UCSD-AML1 (cell line): ENCODE results near the gene NCKIPSD.
A peak's percentile ranks its signal among the peaks of the same experiment; 100 is the strongest.

Experiments
- DNase-seq: peaks from one replicate; lab custom pipeline; 2025; ENCODE audit not compliant: unreplicated experiment; lab: John Stamatoyannopoulos, UW

The NCKIPSD gene

DNA sequence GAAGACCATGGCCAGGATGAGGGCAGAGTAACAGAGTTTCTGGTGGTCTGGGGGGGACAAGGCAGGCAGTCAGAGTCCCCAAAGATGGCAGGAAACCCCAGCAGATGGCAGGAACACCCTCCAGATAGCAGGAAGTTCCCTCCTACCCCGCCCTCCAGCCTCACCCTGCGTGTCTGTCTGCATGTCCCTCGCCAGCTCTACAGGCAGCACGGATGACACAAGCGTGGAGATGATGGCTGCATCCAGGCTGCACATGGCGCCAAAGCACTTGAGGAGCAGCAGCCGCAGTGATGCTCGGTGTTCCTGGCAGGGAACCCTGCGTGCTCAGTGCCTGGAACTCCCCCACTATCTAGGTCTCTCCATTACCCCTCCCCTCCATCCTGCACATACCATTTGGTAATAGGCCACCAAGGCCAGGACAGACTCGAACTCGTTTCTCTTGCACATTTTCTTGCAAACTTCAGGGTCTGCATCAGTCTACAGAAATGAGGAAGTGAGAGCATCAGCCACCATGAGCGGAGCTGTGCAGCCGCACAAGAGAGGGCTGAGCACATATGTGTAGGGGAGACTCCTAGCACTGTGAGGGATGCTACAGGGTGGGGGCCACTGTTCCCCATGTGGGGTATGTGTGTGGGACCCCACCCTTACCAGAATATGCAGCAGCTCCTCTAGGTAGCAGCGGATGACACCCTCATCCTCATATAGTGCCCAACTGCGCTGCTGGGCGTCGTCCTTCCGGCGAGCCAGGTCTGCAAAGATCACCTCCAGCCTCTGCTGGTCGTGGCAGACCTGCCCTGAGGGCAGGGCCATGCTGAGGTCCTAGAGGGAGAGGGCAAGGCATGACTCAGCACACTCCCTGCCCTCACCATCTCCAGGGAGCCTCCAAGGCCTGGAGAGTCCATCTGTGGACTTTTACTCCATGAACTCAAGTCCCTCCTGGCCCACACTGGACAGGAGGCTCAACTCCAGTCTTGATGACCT is 6.0 kb downstream of the NCKIPSD start:
- DNase-seq = no peak

DNA sequence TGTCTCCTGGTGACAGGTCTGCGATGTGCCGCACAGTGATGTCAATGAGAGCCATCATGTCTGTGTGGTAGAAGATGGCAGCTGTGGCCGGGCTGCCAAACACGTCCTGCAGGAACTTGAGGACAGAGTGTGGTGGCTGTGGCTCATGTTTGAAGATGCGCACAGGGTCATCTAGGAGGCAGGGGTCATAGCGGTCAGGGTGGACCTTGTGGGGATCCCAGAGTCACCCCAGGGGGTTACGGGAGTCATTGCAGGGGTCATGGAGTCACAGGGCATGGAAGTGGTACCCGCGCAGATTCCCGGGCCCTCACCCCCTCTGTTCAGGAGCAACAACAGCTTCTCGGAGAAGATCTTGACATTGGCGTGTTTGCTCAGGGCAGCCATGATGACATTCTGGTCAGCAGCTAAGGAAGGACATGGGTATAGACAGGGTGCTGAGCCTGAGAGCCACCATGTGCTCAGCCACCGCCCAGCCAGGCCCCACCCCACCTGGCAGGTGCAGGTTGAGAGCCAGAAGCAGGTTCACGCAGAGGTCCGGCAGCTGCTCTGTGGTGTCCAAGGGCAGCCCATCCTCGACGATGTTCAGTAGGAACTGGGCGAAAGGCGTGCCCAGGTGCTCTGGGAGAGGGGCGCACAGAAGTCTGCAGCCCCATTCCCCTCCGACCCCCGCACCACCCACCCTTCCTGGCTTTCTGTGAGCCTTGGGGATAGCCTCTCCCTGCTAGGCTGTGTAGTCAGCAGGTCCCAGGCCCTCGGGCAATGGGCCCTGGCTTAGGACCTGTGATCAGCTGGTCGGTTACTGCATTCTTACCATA is 6.9 kb downstream of the NCKIPSD start:
- DNase-seq = no peak

DNA sequence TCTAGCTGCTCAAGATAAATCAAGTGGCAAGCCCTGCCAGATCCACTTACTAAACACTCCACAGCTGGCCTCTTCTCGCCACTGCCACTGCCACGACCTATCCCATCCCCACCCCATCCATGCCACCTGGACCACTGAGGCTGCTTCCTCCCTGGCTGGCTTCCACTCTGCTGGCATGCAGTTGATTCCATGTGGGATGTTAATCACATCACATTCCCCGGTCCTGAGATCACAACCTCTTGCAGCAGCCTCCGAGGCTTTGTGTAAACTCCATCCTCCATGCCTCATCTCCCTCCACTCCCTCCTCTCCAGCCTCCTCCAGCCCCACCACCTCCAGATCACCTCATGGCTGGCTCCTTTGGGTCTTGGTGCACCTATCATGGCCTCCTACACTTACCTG is 7.7 kb downstream of the NCKIPSD start:
- DNase-seq = no peak

DNA sequence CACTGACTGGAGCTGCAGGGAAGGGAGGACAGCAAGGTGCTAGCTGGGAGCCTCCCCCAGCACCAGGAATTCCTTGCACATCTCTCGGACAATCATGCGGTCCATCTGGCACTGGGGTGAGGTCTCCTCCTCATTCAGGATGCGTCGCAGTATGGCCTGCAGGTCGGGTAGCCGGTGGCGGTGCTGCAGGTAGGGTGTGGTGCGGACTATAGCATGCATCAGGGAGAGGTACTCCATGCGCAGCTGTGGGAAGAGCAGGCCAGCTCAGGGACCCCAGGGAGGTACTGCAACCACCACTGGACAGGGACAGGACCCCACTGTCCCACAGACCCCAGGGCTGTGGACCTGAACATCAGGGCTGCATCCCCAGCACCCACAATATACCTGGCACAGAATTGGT is 11.2 kb downstream of the NCKIPSD start:
- no peak for DNase-seq

DNA sequence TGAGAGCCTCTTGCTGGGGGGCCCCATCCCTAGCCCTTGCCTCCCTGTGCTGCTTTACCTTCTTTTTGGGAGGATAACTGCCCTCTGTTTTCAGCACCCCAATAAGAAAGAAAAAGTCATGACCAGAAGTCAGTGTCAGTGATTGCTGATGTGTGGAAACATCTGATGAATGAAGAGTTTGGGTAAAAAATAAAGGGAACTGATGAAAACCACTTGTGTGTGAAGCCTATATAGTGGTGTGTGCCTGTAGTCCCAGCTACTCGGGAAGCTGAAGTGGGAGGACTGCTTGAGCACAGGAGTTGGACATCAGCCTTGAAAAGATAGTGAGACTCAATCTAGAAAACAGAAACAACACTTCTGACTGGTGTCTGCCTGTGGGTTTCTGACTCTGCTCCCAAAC is 13.2 kb downstream of the NCKIPSD start:
- no peak for DNase-seq

DNA sequence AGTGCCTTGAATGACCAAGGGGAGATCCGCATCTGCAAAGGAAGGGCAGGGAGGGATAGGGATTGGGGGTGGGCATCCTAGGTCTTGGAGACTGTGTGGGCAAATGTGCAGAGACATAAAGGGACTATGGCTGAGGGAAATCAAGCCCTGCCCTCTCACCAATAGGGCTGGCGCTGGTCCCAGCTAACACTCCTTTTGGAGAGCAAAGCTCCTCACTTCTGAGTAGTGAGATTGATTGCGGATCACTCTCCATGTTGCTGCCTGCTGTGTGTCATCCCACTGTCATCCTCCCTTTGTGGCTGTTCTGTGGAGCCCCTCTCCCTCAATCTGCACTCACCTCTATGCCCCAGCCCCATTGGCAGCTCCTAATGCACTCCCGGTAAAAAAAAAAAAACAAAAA is 20.8 kb downstream of the NCKIPSD start:
- DNase-seq = no peak

DNA sequence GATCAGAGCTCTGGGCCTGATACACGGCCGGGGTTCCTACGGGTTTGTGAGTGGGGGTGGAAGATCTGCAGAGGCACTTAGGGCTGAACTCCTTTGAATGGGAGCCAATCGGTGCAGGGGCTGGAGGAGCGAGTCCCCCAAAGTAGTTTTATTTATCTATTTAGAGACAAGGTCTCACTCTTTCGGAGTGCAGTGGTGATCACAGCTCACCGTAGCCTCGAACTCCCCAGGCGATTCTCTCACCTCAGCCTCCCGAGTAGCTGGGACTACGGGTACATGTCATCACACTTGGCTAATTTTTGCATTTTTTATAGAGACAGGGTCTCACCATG is 21.4 kb downstream of the NCKIPSD start:
- no peak for DNase-seq

DNA sequence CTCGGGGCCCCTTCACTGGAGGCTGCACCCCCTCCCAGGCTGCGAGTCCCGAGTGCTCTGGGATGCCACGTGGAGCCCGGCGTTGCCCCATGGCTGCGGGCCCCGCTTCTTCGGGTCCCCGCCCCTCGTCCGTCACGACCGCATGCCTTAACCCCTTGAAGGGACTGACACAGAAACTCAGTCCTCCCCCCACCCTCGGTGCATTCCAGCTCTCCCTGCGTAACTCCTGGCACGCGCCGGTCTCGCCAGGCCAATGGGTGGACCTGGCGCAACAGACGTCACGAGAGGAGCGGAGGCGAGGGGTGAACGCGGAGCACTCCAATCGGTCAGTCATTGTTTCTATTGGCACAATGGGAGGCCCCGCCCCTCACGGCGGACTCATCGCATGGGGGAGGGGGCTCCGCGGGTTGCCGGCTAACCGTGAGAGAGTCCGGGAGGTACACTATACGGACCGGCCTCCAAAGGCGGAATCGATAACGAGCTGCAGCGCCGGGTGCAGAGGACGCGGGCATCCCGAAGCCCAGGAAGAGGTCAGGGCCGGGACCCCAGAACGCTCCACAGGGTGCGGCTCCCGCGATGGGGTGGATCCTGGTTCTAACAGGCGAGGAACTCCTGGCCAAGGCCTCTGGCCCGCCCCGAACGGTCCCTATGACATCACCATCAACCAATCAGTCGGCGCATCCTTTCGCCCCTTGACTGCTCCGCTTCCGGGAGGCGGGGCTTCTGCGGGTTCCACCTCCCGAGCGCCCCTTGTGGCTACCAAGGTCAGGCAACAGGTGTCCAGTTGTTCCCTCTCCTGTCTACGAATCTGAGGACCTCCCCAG is 22.0 kb downstream of the NCKIPSD start:
- DNase-seq = no peak

DNA sequence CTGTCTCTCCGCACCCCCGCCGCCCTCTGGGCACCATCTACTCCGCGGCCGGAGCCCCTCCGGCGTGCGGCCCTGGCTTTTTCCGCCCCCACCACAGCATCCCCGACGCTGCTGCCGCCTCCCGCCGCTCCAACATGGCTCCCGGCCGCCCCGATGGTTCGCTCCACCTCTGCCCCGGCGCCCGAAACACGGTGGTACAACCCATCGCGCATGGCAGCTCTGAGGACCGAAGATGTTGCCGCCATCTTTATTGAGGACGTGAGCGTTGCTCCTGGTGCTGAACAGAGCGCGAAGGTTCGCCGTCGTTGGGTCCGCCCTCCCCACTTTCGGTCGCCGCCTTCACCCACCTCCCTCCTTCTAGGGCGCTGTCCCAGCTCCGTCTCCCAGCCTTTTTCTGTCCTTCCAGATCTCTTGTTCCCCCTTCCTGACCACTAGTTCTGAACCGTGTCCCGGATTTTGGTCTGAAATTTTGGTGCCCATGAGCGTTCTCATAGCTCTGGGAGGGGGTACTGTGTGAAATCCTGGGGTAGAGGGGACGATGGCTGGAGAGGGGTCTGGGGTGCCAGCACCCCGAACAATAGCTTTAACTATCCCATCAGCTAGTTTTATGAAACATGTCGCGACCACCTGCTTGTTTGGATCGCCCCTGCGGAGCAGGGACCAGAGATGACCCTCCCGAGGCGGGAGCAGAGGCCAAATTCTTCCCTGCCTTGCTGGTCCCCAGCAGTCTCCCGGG is 22.8 kb downstream of the NCKIPSD start, which contains the start of gene CELSR3:
Gene CELSR3 (minus strand): TSS at position 134 of the 736 bp plus-strand sequence. CDS start 252 bp downstream, outside the sequence.
- no peak for DNase-seq

DNA sequence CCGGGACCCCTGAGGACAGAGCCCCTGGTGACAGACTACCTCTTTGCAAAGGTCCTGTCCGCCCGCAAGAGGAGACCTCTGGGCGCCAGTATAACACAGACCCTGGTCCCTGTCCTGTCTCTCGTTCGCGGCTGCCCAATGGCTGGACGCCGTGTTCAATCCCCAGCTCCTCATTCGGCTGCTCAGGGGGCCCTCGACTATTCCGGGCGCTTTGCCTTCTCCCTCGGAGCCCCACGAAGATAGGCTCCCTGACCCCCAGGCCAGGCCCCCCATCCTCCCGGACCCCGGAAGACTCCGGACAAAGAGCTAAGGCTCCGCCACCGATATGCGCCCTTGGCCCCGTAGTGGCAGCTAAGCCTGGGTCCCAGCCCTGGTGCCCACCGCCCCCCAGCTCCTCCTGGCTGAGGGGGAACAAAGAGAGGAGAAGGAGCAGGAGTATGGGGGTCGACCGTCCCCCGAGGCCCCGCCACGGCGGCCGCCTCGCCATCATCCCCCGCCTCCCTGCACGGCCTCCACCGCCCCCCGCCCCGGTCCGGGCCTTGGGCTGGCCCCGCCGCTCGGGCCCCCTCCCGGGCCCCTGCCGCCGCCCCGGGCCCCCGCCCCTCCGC is 23.5 kb downstream of the NCKIPSD start:
- no peak for DNase-seq

DNA sequence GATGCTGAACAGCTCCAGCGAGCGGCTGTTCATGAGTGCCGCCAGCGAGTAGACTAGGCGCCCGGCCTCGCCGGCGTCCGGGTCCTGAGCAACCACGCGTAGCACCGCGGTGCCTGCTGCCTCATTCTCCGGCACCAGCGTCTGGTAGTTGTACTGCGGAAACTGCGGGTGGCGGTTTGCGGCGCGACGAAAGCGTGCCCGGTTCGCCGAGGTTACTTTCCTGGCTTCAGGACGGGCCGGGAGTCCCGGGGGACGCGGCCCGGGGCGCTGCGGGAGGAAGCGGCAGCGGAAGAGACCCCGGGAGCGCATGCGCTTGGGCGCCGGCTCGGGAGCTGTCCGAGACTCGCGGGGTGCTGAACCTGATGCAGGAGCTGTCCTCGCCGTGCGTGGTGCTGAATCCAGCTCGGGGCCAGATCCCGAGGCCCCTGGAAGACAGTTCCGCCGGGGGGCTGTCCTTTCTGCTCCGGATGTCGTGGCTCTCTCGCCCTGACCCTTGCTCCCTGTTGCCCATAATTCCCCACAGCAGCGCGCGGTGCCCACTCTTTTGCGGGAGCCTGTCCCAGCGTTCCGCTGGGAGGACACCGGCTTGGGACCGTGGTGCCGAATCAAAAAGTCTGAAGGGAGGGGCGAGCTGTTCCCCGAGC is 24.1 kb downstream of the NCKIPSD start:
- peak; percentile 76 for DNase-seq

DNA sequence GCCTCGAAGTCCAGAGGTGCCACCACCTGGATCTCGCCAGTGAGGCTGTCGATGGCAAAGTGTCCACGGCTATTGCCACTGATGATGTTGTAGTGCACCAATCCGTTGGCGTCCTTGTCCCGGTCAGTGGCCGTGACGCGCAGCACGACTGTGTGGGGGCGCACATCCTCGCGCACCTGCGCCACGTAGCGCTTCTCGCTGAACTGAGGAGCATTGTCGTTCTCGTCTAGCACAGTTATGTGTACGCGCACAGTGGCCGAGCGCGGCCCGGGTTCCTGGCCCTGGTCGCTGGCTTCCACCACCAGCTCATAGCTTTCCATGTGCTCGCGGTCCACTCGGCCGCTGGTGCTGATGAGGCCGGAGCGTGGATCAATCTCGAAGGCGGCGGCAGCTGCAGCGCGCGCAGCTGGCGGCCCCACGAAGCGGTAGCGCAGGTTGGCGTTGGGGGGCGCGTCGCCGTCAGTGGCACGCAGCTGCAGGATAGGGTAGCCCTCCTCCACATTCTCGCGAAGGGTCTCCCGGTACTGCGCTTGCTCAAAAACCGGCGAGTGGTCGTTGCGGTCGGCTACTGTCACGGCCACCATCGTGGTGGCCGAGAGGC is 24.8 kb downstream of the NCKIPSD start:
- no peak for DNase-seq

DNA sequence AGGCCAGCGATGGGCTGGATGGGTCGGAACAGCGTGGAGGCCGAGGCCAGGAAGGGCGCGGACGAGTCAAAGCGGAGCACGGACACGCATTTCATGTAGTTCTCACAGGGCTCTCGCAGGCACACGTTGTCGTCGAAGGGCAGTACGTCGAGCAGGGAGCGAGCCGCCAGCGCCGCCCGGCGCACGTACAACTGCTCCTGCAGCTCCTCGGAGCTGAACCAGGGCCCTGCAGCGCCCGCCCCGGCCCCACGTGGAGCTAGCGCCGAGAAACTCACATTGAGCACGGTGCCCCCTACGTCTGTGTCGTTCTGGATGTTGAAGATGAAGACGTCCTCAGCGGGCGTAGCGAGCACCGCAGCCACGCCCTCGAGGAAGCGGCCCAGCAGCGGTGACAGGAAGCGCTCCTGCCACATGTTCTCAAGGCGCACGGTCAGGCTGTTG is 28.9 kb downstream of the NCKIPSD start:
- no peak for DNase-seq

DNA sequence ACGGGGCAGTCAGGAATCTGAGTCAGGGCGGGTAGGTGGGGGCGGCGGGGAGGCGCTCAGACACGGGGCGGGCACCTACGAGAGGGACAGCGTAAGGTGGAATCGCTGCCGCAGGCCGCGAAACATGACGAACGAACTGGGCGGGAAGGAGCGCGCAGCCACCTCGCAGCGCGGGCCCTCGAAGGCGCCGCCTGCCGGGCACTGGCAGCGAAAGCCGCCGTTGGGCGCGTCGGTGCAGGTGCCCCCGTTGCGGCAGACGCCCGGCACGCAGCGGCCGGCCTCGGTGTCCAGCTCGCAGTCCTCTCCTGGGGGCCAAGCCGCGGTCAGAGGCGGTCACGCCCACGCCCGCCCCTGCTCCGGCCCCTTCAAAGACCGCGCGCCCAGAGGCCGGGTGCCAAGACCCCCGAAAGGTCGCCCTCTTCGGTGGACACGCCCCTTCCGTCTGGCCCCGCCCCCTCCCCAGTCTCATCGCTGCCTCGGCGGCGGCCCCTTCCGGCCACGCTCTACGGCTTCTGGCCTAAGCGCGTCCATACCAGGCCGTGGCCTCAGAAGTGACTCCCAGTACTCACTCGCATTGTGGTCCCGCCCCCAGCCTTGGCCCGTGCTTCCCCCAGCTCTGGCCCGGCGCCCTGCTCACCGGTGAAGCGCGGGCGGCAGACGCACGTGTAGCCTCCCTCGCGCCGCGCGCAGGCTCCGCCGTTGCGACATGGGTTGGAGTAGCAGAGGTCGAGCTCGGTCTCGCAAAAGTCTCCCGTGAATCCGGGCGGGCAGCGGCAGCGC is 29.5 kb downstream of the NCKIPSD start:
- peak; percentile 78 for DNase-seq

DNA sequence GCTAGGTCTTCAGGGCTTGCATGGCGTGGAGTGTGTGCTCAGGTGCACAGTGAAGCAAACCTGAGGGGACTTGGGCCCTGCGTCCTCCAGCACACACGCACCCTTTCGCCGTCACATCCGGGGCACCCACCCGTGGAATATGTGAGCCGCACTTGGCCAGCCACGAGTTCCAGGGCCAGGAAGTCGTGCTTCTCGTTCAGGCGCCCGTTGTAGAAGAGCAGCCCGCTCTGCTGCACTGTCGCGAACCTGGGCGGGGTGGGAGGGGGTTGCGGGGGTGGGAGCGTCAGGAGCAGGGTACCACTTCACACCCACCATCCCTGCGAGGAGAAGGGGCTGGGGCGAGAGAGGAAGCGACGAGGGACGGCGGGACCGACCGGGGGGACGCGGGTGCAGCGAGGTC is 30.1 kb downstream of the NCKIPSD start:
- no peak for DNase-seq

DNA sequence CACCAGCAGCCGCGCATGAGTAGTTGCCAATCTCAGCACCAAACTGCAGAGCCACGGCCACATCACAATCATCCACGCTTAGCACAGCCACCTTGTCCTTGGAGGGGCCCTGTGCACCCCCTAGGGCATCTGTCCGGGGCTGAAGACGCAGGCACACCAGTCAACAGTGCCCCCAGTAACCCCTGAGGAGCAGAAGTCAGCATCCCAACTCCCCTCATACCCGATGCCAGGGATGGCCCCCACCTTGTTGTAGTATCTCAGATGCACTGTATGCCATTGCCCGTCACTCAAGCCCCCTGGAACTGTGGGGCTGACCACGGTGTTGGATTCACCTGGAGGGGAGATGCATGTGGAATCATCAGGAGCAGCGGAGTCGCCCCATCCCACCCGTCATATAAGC is 30.7 kb downstream of the NCKIPSD start:
- DNase-seq = no peak

DNA sequence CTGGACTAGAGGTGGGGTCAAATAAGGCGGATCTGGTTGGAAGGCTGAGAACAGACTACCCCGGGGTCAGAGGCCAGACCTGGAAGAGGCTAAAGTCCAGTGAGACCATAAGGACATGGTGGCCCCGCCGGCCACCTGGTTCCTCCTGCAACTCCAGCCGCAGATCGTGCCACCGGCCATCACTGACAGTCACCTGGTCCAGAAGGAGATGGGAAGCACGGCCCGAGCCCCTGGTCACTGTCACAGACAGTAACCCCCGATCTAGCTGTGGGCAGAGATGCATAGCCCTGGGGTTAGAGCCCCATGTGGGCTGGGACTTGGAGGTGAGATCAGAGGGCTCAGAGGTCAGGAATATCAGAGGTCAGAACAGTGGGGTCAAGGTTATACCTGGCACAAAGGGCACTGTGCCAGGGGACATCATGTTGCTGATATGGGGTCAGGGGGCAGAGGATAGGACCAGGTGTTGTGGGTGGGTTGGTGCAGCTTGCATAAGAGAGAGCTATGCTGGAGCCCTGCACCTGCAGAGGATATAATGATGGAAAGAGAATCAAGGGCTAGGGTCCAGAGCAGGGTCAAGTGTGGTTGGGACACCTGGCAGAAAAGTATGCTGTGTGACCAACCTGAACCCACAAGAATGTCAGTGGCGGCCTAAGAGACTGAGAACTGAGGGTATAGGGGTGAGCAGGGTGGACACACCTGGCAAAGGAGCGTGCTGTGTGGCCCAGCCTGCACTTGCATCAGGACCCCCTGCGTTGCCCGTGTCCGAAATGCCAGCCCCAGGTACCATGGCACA is 32.6 kb downstream of the NCKIPSD start:
- DNase-seq = no peak

DNA sequence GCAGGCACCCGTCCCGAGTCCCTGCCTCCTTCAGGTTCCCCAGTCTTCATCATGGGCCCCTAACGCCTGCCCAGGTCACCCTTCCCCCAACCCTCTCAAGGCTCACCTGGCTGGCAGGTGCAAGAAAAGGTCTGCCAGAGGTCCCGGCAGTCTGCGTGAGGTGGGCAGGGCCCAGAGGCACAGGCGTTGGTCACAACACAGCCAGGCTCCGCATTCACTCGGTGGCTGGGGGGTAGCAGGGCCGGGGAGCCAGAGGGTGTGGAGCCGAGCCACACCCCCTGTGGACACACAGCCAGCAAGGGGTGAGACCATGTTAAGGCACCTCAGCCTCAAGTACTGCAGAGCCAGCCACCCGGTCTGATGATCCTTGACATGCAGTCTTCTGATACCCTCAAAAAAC is 33.9 kb downstream of the NCKIPSD start:
- DNase-seq = no peak
